Measurements from ENCODE around the gene ZFYVE26.
"Not testable (repeated sequence)": the region's sequence is repeated elsewhere in the genome, so short reads cannot be mapped to it uniquely, and the experiment has no call there.

The ZFYVE26 gene

DNA sequence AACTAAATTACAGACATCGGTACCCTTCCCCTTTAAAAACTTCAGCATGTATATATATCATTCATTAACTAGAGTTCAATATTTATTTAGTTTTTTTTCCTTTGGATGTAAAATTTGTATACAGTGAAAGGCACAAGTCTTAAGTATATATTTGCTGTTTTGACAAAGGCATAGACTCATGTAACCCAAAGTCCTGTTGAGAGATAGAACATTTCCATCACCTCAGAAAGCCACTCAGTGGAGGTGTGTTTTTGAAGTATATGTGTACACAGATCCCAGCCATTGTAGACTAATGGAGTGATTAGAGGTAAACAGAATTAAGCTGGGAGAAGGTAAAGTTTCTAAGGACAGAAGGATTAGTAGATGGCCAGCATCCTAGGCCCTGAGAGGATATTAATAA lies 99.3 kb downstream of the ZFYVE26 start:
- peaks cover 12% of the 10 kb centered on the region for H3K27me3 Mint-ChIP-seq
- peaks cover 1% of the 10 kb centered on the region for H3K4me1 Mint-ChIP-seq
- no peaks in the 10 kb centered on the region for H3K36me3 Mint-ChIP-seq
- no peak overlapping the region for H3K4me3 Mint-ChIP-seq
- H3K27ac Mint-ChIP-seq, result no peak overlapping the region
- H3K9me3 Mint-ChIP-seq, result no peaks in the 10 kb centered on the region
- no peak for ATAC-seq

DNA sequence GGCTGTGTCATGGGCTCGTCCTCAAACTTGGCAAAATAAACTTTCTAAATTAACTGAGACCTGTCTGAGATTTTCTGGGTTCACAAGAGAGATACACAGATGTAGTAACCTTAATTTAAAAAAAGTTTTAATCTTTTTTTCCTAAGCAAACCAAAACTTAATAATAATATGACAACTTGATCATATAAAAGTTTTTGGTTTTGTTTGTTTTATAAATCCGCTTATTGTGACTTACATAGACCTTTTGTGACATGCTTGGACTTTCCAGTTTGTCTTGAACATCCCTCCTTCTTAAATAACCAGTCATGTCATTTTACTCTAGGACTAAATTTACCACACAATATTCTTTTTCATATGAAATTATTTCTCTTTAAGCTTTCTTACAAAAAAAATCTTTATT lies 106.2 kb downstream of the ZFYVE26 start:
- no peak overlapping the region for H3K27ac Mint-ChIP-seq
- ATAC-seq, result no peak
- H3K4me3 Mint-ChIP-seq, result no peak overlapping the region
- peaks cover 3% of the 10 kb centered on the region for H3K9me3 Mint-ChIP-seq
- H3K36me3 Mint-ChIP-seq, result no peaks in the 10 kb centered on the region
- no peaks in the 10 kb centered on the region for H3K27me3 Mint-ChIP-seq
- H3K4me1 Mint-ChIP-seq, result no peaks in the 10 kb centered on the region

DNA sequence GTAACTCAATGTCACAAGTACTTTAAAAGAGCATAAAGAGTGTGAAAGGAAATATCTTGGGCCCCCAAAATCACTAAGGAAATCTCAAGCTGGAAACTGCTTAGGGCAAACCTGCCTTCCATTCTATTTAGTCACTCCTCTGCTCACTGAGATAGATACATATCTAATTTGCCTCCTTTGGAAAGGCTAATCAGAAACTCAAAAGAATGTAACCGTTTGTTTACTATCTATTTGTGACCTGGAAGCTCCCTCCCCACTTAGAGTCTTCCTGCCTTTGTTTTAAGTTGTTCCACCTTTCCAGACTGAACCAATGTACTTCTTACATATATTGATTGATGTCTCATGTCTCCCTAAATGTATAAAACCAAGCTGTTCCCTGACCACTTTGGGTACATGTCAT lies 106.6 kb downstream of the ZFYVE26 start:
- H3K36me3 Mint-ChIP-seq, H3K4me1 Mint-ChIP-seq, ATAC-seq, H3K27me3 Mint-ChIP-seq, H3K27ac Mint-ChIP-seq, H3K9me3 Mint-ChIP-seq, H3K4me3 Mint-ChIP-seq: not testable (repeated sequence)

DNA sequence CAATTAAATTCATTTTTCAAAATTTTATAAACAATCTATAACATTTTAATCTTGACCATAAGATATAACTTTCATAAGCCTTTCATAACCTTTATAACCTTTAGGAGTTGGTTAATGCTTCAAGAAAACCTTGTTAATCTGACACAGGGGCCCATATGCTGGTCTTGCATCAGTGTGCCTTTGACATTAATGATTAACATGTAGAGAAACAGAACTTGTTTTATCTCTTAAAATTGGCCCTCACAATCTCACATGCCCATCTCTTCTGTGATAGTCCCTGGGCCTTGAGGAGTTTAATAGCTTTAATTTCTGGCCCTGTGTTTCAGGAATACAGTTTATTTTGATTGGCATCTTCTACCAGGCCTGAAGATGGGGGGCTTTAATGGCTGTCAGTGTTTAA lies 107.0 kb downstream of the ZFYVE26 start:
- not testable (repeated sequence) for ATAC-seq, H3K4me1 Mint-ChIP-seq, H3K36me3 Mint-ChIP-seq, H3K4me3 Mint-ChIP-seq, H3K27me3 Mint-ChIP-seq, H3K9me3 Mint-ChIP-seq, H3K27ac Mint-ChIP-seq

DNA sequence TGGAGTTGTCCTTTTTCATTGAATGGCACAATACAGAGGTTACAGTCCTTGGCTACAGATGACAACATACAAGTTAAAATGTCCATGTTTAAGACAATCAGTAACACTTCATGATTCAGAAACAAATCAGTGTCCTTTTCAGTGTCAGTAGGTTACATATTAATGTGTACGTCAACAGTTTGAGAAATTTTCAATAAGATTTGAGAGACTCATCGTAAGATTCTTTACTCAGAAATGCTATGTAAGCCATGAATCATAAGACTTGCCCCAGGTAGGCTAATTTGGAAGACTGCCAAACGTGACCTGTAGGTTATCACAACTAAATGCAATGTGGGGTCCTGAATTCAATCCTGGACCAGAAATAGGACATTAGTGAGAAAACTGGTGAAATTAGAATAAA lies 111.2 kb downstream of the ZFYVE26 start:
- no peak overlapping the region for H3K27ac Mint-ChIP-seq
- H3K4me1 Mint-ChIP-seq, result no peaks in the 10 kb centered on the region
- ATAC-seq, result no peak

DNA sequence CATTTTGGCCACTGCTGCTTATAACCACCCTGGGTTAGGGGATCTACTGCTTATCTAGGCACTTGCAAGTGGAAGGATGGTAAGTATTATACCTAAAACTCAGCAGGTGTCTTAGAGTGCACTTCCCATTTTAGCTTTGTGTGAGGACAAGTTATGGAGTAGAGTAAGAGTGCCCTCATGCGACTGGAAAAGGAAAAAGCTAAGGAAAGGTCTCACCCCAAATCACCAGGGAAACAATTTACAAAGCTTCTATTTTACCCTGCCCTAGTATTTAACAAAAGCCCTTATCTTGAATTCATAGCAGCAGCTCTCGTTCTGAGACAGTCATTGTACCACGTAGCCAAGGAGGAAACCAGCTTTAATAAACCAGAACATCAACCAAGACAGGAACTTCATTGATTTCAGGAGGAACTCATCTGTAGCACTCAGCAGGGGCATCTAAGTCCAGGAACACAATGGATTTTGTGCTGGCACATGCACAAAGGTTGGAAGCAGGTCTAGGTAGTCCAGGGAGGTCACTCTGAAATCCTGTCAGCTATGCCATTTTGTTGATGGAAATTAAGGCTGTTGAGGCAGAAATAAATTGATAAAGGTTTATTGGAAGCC lies 111.8 kb downstream of the ZFYVE26 start:
- H3K4me3 Mint-ChIP-seq, result no peak overlapping the region
- H3K27me3 Mint-ChIP-seq, result no peaks in the 10 kb centered on the region
- no peaks in the 10 kb centered on the region for H3K9me3 Mint-ChIP-seq
- H3K4me1 Mint-ChIP-seq, result no peaks in the 10 kb centered on the region
- H3K27ac Mint-ChIP-seq, result no peak overlapping the region
- H3K36me3 Mint-ChIP-seq, result no peaks in the 10 kb centered on the region
- peak; percentile 78 for ATAC-seq

More for the DNA sequence above, 111.2 kb downstream of the ZFYVE26 start:
- Mint-ChIP-seq H3K27me3 (no peaks in the 10 kb centered on the region), H3K36me3 (no peaks in the 10 kb centered on the region), H3K4me3 (no peak overlapping the region), H3K9me3 (peaks cover 3% of the 10 kb centered on the region)

DNA sequence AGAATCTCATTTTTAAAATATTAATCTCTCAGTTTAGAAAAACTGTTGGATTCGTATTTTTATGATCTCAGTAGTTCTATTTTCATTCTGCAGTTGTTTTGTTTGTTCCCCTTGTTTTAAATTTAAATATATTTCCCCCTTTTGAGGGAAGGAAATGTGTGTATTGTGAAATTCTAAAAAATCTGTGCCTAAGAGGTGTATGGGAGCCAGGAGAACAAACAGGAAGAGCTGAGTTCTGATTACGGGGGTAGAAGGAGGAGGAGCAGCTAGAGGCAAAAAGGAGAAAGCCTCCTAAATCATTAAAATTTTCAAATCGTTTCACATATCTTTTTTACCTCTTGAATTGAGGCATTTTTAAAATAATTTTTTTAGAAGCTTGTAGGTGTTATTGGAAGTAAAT lies 112.4 kb downstream of the ZFYVE26 start:
- no peak overlapping the region for H3K27ac Mint-ChIP-seq
- no peak overlapping the region for H3K4me3 Mint-ChIP-seq
- H3K27me3 Mint-ChIP-seq, result no peaks in the 10 kb centered on the region
- H3K36me3 Mint-ChIP-seq, result no peaks in the 10 kb centered on the region
- no peaks in the 10 kb centered on the region for H3K9me3 Mint-ChIP-seq
- no peak for ATAC-seq
- no peaks in the 10 kb centered on the region for H3K4me1 Mint-ChIP-seq

DNA sequence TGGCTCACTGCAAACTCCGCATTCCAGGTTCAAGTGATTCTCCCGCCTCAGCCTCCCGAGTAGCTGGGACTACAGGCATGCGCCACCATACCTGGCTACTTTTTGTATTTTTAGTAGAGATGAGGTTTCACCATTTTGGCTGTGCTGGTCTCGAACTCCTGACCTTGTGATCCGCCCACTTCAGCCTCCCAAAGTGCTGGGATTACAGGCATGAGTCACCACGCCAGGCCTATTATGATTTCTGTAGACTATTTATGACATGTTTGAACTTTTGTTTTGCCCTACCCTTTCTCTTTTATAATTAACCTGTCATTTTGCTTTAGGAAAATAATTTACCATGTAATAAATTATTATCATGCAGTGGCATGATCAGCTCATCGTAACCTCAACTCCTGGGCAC lies 114.9 kb downstream of the ZFYVE26 start, which contains the start of gene RDH12:
TSS of gene RDH12 (plus strand) at position 395 of the 400 bp plus-strand sequence. CDS start 20,757 bp downstream, outside the sequence.
- not testable (repeated sequence) for H3K4me1 Mint-ChIP-seq, H3K27ac Mint-ChIP-seq, H3K27me3 Mint-ChIP-seq, ATAC-seq, H3K9me3 Mint-ChIP-seq, H3K36me3 Mint-ChIP-seq, H3K4me3 Mint-ChIP-seq

DNA sequence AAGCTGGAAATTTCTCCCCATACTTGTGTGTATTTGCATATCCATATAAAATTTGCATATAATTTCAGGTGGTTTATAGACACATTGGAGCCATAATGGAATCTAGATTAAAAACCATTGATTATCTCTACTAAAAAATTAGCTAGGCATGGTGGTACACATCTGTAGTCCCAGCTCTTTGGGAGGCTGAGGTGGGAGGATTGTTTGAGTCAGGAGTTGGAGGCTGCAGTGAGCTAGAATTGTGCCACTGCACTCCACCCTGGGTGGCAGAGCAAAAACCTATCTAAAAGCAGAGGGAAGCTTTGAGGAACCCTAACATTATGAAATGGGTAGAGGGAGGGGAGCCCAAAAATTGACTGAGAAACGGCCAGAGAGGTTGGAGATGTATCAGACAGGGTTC lies 118.2 kb downstream of the ZFYVE26 start:
- H3K9me3 Mint-ChIP-seq, result no peaks in the 10 kb centered on the region
- no peak overlapping the region for H3K4me3 Mint-ChIP-seq
- H3K36me3 Mint-ChIP-seq, result no peaks in the 10 kb centered on the region
- no peak overlapping the region for H3K27ac Mint-ChIP-seq
- H3K4me1 Mint-ChIP-seq, result peaks cover 10% of the 10 kb centered on the region
- ATAC-seq, result no peak
- H3K27me3 Mint-ChIP-seq, result no peaks in the 10 kb centered on the region

DNA sequence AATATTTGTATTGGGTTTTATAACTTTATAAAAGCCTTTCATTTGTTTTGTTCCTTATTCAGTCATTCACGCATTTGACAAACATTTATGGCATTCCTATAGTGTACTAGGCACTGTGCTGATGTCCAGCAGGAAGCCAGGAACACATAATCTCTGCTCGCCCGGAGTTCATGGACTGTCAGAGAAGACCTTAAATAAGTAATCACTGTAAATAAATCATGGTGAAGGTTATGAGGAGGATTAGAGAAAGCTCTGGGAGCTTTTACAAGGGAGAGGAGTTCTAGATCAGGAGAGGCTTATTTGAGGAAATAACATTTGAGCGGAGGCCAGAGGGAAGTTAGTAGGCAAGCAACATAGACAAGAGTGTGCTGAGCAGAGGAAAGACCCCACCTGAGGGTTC lies 119.4 kb downstream of the ZFYVE26 start:
- Mint-ChIP-seq H3K27me3 (no peaks in the 10 kb centered on the region), H3K4me3 (no peak overlapping the region), H3K9me3 (no peaks in the 10 kb centered on the region), H3K27ac (no peak overlapping the region), H3K4me1 (peaks cover 10% of the 10 kb centered on the region), H3K36me3 (peaks cover 4% of the 10 kb centered on the region)
- ATAC-seq, result no peak
